Measurements from ENCODE around the gene CLIC5.

Gene CLIC5

GRCh38 chr6:45986746-45987274 is 28.9 kb downstream of the CLIC5 start:
- Histone ChIP-seq H3K9me3 (ENCODE audit: insufficient read depth, low read depth, low read length) (no peaks in the 10 kb centered on the region), H2AFZ (ENCODE audit: low read length) (no peak overlapping the region), H3K4me2 (ENCODE audit: low read depth, low read length, poor library complexity, severe bottlenecking) (no peak overlapping the region), H3K79me2 (ENCODE audit: insufficient read depth, low read length) (no peaks in the 10 kb centered on the region), H3K4me3 (ENCODE audit: low read length, poor library complexity, severe bottlenecking) (no peak overlapping the region), H4K20me1 (ENCODE audit: insufficient read depth, low read length, poor library complexity, severe bottlenecking) (no peaks in the 10 kb centered on the region), H3K9me2 (replicated peaks; ENCODE audit: low read depth, low read length) (no peaks in the 10 kb centered on the region), H3F3A (ENCODE audit: low read depth) (no peaks in the 10 kb centered on the region), H3K36me3 (ENCODE audit: insufficient read depth, low read length) (no peaks in the 10 kb centered on the region), H3K27me3 (ENCODE audit: insufficient read depth, low read length, poor library complexity, severe bottlenecking) (no peaks in the 10 kb centered on the region), H3K9ac (ENCODE audit: low read depth, low read length, poor library complexity, severe bottlenecking) (no peak overlapping the region), H3K4me1 (ENCODE audit: insufficient read depth, low read length, poor library complexity, severe bottlenecking) (peaks cover 4% of the 10 kb centered on the region)
- TF ChIP-seq EZH2phosphoT487 (IDR thresholded peaks at IDR 0.05; ENCODE audit: borderline replicate concordance): no peak

- H2AFZ ChIP-seq (ENCODE audit: low read length): no peak overlapping the region
- H3K4me3 ChIP-seq (ENCODE audit: low read length, poor library complexity, severe bottlenecking): no peak overlapping the region
- H4K20me1 ChIP-seq (ENCODE audit: insufficient read depth, low read length, poor library complexity, severe bottlenecking): no peaks in the 10 kb centered on the region
- H3K27me3 ChIP-seq (ENCODE audit: insufficient read depth, low read length, poor library complexity, severe bottlenecking): no peaks in the 10 kb centered on the region
- no peaks in the 10 kb centered on the region for H3K9me3 ChIP-seq (ENCODE audit: insufficient read depth, low read depth, low read length)
- H3K36me3 ChIP-seq (ENCODE audit: insufficient read depth, low read length): no peaks in the 10 kb centered on the region
- no peaks in the 10 kb centered on the region for H3K9me2 ChIP-seq (replicated peaks; ENCODE audit: low read depth, low read length)
- peaks cover 4% of the 10 kb centered on the region for H3K4me1 ChIP-seq (ENCODE audit: insufficient read depth, low read length, poor library complexity, severe bottlenecking)
- H3K4me2 ChIP-seq (ENCODE audit: low read depth, low read length, poor library complexity, severe bottlenecking): no peak overlapping the region
- TF ChIP-seq EZH2phosphoT487 (IDR thresholded peaks at IDR 0.05; ENCODE audit: borderline replicate concordance): no peak
- TF ChIP-seq CTCF (conservative IDR thresholded peaks at IDR 0.05; ENCODE audit: low read length): no peak
- H3F3A ChIP-seq (ENCODE audit: low read depth): no peaks in the 10 kb centered on the region
- H3K9ac ChIP-seq (ENCODE audit: low read depth, low read length, poor library complexity, severe bottlenecking): no peak overlapping the region
- H3K79me2 ChIP-seq (ENCODE audit: insufficient read depth, low read length): no peaks in the 10 kb centered on the region
These were observed 30.8 kb downstream of the CLIC5 start for GRCh38 chr6:45984788-45985425.

- Histone ChIP-seq H2AFZ (ENCODE audit: low read length) (no peak overlapping the region), H3K27me3 (ENCODE audit: insufficient read depth, low read length, poor library complexity, severe bottlenecking) (no peaks in the 10 kb centered on the region), H3K36me3 (ENCODE audit: insufficient read depth, low read length) (no peaks in the 10 kb centered on the region), H3K4me1 (ENCODE audit: insufficient read depth, low read length, poor library complexity, severe bottlenecking) (peaks cover 4% of the 10 kb centered on the region), H3K9me2 (replicated peaks; ENCODE audit: low read depth, low read length) (no peaks in the 10 kb centered on the region), H3K4me2 (ENCODE audit: low read depth, low read length, poor library complexity, severe bottlenecking) (no peak overlapping the region), H3K9ac (ENCODE audit: low read depth, low read length, poor library complexity, severe bottlenecking) (no peak overlapping the region), H3K79me2 (ENCODE audit: insufficient read depth, low read length) (no peaks in the 10 kb centered on the region), H3K4me3 (ENCODE audit: low read length, poor library complexity, severe bottlenecking) (no peak overlapping the region), H3F3A (ENCODE audit: low read depth) (no peaks in the 10 kb centered on the region), H4K20me1 (ENCODE audit: insufficient read depth, low read length, poor library complexity, severe bottlenecking) (no peaks in the 10 kb centered on the region), H3K9me3 (ENCODE audit: insufficient read depth, low read depth, low read length) (no peaks in the 10 kb centered on the region)
- no peak for TF ChIP-seq EZH2phosphoT487 (IDR thresholded peaks at IDR 0.05; ENCODE audit: borderline replicate concordance)
- no peak for TF ChIP-seq CTCF (conservative IDR thresholded peaks at IDR 0.05; ENCODE audit: low read length)
These were observed 31.3 kb downstream of the CLIC5 start for GRCh38 chr6:45984347-45984746.

GRCh38 chr6:45983062-45983461 is 32.6 kb downstream of the CLIC5 start:
- Histone ChIP-seq H3K27me3 (ENCODE audit: insufficient read depth, low read length, poor library complexity, severe bottlenecking) (no peaks in the 10 kb centered on the region), H3K9ac (ENCODE audit: low read depth, low read length, poor library complexity, severe bottlenecking) (no peak overlapping the region), H3K4me1 (ENCODE audit: insufficient read depth, low read length, poor library complexity, severe bottlenecking) (peaks cover 4% of the 10 kb centered on the region), H2AFZ (ENCODE audit: low read length) (no peak overlapping the region), H3F3A (ENCODE audit: low read depth) (no peaks in the 10 kb centered on the region), H3K4me2 (ENCODE audit: low read depth, low read length, poor library complexity, severe bottlenecking) (peak overlapping the region; percentile 19), H3K9me3 (ENCODE audit: insufficient read depth, low read depth, low read length) (no peaks in the 10 kb centered on the region), H3K4me3 (ENCODE audit: low read length, poor library complexity, severe bottlenecking) (no peak overlapping the region), H3K36me3 (ENCODE audit: insufficient read depth, low read length) (no peaks in the 10 kb centered on the region), H4K20me1 (ENCODE audit: insufficient read depth, low read length, poor library complexity, severe bottlenecking) (no peaks in the 10 kb centered on the region), H3K79me2 (ENCODE audit: insufficient read depth, low read length) (no peaks in the 10 kb centered on the region), H3K9me2 (replicated peaks; ENCODE audit: low read depth, low read length) (no peaks in the 10 kb centered on the region)
- TF ChIP-seq EZH2phosphoT487 (IDR thresholded peaks at IDR 0.05; ENCODE audit: borderline replicate concordance): no peak
- no peak for TF ChIP-seq CTCF (conservative IDR thresholded peaks at IDR 0.05; ENCODE audit: low read length)
